KMS-11 (cell line): ENCODE measurements around the gene ALDH4A1.

ENCODE experiments used
- H2AFZ ChIP-seq: fragments of 200-600 bp; sonication (generic); 2 replicates; pipeline ENCODE4 v1.6.1; 2016; ENCODE audit warnings: antibody characterized with exemption, mixed run types, low read depth
- H3K27ac ChIP-seq: fragments of 200-600 bp; sonication (generic); 2 replicates; pipeline ENCODE4 v1.6.1; 2016; ENCODE audit warnings: mild to moderate bottlenecking, mixed run types
- H3K27me3 ChIP-seq: fragments of 200-600 bp; sonication (generic); 2 replicates; pipeline ENCODE4 v1.6.1; 2017; ENCODE audit warnings: mild to moderate bottlenecking, low read depth, mixed run types, moderate library complexity; ENCODE audit not compliant: insufficient read depth
- H3K36me3 ChIP-seq: fragments of 200-600 bp; sonication (generic); 2 replicates; pipeline ENCODE4 v1.6.1; 2017; ENCODE audit warnings: mild to moderate bottlenecking, mixed run types; ENCODE audit not compliant: insufficient read depth
- H3K4me1 ChIP-seq: fragments of 200-600 bp; sonication (generic); 2 replicates; pipeline ENCODE4 v1.6.1; 2016; ENCODE audit warnings: mild to moderate bottlenecking, low read depth, mixed run types; ENCODE audit not compliant: poor library complexity, severe bottlenecking
- H3K4me2 ChIP-seq: fragments of 200-600 bp; sonication (generic); 2 replicates; pipeline ENCODE4 v1.7.0; 2016; ENCODE audit warnings: mild to moderate bottlenecking, mixed run types
- H3K4me3 ChIP-seq: fragments of 200-600 bp; sonication (generic); IDR thresholded peaks from 2 replicates; pipeline ENCODE4 v1.6.1; 2017; ENCODE audit warnings: low read depth, low read length, mixed read lengths; ENCODE audit not compliant: insufficient read depth
- H3K79me2 ChIP-seq: fragments of 200-600 bp; sonication (generic); 2 replicates; pipeline ENCODE4 v1.6.1; 2016; ENCODE audit warnings: low read depth, mixed run types; ENCODE audit not compliant: insufficient read depth
- H3K9ac ChIP-seq: fragments of 200-600 bp; sonication (generic); 2 replicates; pipeline ENCODE4 v1.6.1; 2016; ENCODE audit warnings: mild to moderate bottlenecking, mixed run types
- H4K20me1 ChIP-seq: fragments of 200-600 bp; sonication (generic); 2 replicates; pipeline ENCODE4 v1.6.1; 2016; ENCODE audit warnings: mild to moderate bottlenecking, mixed run types; ENCODE audit not compliant: insufficient read depth
- CTCF ChIP-seq: fragments of 200-600 bp; sonication (generic); conservative IDR thresholded peaks from 2 replicates; pipeline ENCODE4 v1.6.1; 2017; ENCODE audit warnings: low read depth, mild to moderate bottlenecking, antibody characterized with exemption, low read length, moderate library complexity, mixed read lengths

The ALDH4A1 gene

GRCh38 chr1:18876210-18876609, 26.1 kb downstream of the ALDH4A1 start:
- H3K36me3 ChIP-seq, result no peaks in the 10 kb centered on the region
- no peaks in the 10 kb centered on the region for H3K79me2 ChIP-seq
- no peak overlapping the region for H3K27ac ChIP-seq
- peaks cover 5% of the 10 kb centered on the region; the same call in 1 of the 2 replicates for H3K27me3 ChIP-seq
- no peak for TF ChIP-seq CTCF
- no peak overlapping the region for H3K4me3 ChIP-seq
- no peak overlapping the region for H2AFZ ChIP-seq
- no peak overlapping the region for H3K9ac ChIP-seq
- H4K20me1 ChIP-seq, result no peaks in the 10 kb centered on the region
- no peak overlapping the region for H3K4me2 ChIP-seq
- no peaks in the 10 kb centered on the region for H3K4me1 ChIP-seq

GRCh38 chr1:18875796-18876128, 26.6 kb downstream of the ALDH4A1 start:
- H3K27me3 ChIP-seq, result peaks cover 5% of the 10 kb centered on the region; the same call in 1 of the 2 replicates
- H3K4me2 ChIP-seq, result no peak overlapping the region
- no peak overlapping the region for H3K9ac ChIP-seq
- H3K4me3 ChIP-seq, result no peak overlapping the region
- no peak overlapping the region for H3K27ac ChIP-seq
- no peaks in the 10 kb centered on the region for H4K20me1 ChIP-seq
- no peaks in the 10 kb centered on the region for H3K36me3 ChIP-seq
- H3K4me1 ChIP-seq, result no peaks in the 10 kb centered on the region
- no peak for TF ChIP-seq CTCF
- no peaks in the 10 kb centered on the region for H3K79me2 ChIP-seq
- H2AFZ ChIP-seq, result no peak overlapping the region

- peak; percentile 74 for TF ChIP-seq CTCF
- no peaks in the 10 kb centered on the region for H3K36me3 ChIP-seq
Observed at GRCh38 chr1:18875107-18875795, 27.1 kb downstream of the ALDH4A1 start.

GRCh38 chr1:18874600-18874999, 27.8 kb downstream of the ALDH4A1 start:
- Histone ChIP-seq H4K20me1 (no peaks in the 10 kb centered on the region), H3K4me3 (no peak overlapping the region), H3K36me3 (no peaks in the 10 kb centered on the region), H3K4me1 (no peaks in the 10 kb centered on the region), H3K4me2 (no peak overlapping the region), H2AFZ (no peak overlapping the region), H3K79me2 (no peaks in the 10 kb centered on the region), H3K9ac (no peak overlapping the region), H3K27me3 (peaks cover 11% of the 10 kb centered on the region; the same call in 1 of the 2 replicates), H3K27ac (no peak overlapping the region)
- TF ChIP-seq CTCF, result no peak

More at GRCh38 chr1:18875107-18875795, 27.1 kb downstream of the ALDH4A1 start:
- H3K9ac ChIP-seq, result no peak overlapping the region
- H3K4me1 ChIP-seq, result no peaks in the 10 kb centered on the region
- no peak overlapping the region for H3K4me3 ChIP-seq
- H3K27ac ChIP-seq, result no peak overlapping the region
- H3K27me3 ChIP-seq, result peaks cover 5% of the 10 kb centered on the region; the same call in 1 of the 2 replicates
- no peaks in the 10 kb centered on the region for H4K20me1 ChIP-seq
- no peak overlapping the region for H3K4me2 ChIP-seq
- H2AFZ ChIP-seq, result no peak overlapping the region
- no peaks in the 10 kb centered on the region for H3K79me2 ChIP-seq
